ENCODE data around the gene KISS1R.
"Not testable (repeated sequence)": the region's sequence is repeated elsewhere in the genome, so short reads cannot be mapped to it uniquely, and the experiment has no call there.

Gene KISS1R

GRCh38 chr19:882871-883497, 34.1 kb upstream of the KISS1R start:
- no peak for DNase-seq

GRCh38 chr19:883661-884211, 33.4 kb upstream of the KISS1R start:
- DNase-seq, result no peak

GRCh38 chr19:884420-885211, 32.5 kb upstream of the KISS1R start:
- DNase-seq, result no peak

DNA sequence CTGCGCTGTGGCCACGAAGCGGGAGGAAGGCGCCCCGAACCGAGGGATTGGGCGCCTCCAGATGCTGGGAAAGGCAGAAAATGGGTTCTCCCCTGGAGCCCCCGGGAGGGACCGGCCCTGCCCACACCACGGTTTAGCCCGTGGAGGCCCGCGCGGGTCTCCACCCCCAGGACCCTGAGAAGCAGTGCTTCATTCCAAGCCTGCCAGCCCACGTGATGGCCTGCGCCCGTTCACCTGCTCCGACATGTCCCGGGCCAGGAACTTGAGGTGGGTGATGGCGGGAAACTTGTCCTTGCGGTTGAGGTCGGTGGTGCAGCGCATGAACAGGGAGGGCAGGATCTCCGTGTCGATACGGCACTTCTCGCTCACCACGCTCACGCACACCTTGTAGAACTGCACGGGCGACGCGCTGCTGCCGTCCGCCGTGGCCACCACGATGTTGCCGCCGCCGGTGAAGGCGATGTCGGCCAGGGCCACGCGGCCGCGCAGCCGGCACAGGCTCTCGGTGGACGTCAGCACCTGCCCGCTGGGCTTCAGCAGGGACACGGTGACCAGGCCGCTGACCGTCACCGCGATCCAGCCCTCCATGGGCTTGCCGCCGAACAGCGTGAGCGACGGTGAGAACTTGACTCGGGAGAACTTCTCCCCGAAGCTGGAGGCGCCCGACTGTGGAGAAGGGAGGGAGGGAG, 31.5 kb upstream of the KISS1R start:
- no peak for DNase-seq

- DNase-seq, result no peak
Observed at GRCh38 chr19:887072-887471, 30.1 kb upstream of the KISS1R start.

DNA sequence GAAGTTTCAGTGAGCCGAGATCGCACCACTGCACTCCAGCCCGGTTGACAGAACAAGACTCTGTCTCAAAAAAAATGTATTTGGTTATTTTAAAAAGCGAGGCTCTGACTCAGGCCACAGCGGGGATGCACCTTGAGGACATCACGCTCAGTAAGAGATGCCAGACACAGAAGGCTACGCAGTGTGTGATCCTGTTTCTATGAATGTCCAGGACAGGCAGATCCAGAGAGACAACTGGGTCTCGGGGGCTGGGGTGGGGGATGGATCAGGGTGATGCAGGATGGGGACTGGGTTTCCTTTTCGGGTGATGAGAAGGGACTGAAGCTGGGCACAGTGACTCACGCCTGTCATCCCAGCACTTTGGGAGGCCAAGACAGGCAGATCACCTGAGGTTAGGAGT, 29.5 kb upstream of the KISS1R start:
- DNase-seq, result no peak

- no peak for DNase-seq
Observed at GRCh38 chr19:888581-889385, 28.4 kb upstream of the KISS1R start.

GRCh38 chr19:889662-890295, 27.4 kb upstream of the KISS1R start:
- no peak for DNase-seq

DNA sequence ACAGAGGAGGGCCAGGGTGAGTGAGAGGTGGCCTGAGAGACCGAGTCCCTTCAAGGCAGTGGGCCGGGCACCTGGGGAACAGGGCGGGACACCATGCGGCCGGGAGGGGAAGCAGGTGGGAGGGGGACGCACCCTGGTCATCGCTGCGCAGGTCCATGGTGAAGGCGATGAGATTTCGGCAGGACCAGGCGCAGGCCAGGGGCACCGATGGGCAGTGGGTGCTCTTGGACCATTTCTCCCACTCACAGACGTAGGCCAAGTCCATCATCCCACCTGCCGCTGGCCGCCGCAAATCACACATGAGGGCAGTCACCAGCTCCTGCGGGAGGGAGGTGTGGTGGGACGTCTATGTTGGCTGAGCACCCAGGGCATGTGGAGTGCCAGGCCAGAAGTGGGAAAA, 26.3 kb upstream of the KISS1R start:
- no peak for DNase-seq

DNA sequence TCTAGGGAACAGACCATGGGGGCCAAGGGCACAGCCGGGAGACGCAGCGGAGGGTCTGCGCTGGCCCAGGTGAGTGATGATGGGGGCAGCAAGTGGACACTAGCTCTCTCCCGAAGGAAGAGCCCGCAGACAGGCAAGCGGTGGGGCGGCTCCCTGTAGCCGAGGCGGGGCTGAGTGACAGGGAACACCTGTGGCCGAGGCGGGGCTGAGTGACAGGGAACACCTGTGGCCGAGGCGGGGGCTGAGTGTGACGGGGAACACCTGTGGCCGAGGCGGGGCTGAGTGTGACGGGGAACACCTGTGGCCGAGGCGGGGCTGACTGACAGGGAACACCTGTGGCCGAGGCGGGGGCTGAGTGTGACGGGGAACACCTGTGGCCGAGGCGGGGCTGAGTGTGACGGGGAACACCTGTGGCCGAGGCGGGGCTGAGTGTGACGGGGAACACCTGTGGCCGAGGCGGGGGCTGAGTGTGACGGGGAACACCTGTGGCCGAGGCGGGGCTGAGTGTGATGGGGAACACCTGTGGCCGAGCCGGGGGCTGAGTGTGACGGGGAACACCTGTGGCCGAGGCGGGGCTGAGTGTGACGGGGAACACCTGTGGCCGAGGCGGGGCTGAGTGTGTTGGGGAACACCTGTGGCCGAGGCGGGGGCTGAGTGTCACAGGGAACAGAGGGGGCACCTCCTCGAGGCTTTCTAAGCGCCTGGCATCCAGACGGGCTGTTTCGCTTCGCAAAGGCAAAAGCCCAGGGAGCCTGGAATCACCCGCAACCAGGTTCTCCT, 25.5 kb upstream of the KISS1R start:
- not testable (repeated sequence) for DNase-seq

- DNase-seq, result no peak
Observed at GRCh38 chr19:892243-892893, 24.8 kb upstream of the KISS1R start.

DNA sequence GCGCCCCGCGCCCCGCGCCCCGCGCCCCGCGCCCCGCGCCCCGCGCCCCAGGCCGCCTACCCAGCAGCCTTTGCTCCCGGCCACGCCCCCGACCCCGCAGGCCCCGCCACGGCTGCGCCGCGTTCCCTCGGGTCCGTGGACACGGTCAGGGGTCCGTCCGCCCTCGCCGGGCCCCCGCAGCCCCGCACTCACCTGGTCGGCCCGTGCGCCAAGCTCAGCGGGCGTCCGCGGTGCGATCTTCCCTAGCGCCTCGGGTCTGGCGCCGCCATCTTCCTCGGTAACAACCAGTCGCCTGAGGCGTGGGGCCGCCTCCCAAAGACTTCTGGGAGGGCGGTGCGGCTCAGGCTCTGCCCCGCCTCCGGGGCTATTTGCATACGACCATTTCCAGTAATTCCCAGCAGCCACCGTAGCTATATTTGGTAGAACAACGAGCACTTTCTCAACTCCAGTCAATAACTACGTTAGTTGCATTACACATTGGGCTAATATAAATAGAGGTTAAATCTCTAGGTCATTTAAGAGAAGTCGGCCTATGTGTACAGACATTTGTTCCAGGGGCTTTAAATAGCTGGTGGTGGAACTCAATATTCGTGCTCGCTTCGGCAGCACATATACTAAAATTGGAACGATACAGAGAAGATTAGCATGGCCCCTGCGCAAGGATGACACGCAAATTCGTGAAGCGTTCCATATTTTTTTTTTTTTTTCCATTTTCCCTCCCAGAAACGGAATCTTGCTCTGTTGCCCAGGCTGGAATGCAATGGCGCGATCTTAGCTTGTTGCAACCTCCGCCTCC, 24.0 kb upstream of the KISS1R start, which contains the start of the genes MED16 and RNU6-9:
Gene MED16, minus strand, starts transcription at position 294 of the 796 bp plus-strand sequence. CDS start 2,056 bp downstream, outside the sequence.
Gene RNU6-9, plus strand, starts transcription at position 591 of the 796 bp plus-strand sequence.
- DNase-seq, result peak; percentile 90

DNA sequence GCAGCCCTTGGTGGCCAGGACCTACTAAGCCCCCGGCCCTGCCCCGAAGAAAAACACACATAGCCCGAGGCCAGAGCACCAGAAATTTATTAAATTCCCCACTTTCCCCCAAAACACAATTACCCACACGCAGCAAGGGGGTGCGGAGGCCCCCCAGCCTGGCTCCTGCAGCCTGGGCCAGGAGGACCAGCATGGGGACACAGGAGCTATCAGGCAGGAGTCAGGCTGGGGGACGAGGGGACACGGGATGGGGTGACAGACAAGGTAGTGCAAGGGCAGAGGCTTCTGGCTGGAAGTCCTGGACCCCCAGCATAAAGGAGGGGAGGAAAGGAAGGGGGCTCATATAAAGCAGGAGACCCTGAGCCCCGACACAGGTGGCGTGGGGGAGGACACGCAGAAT, 20.7 kb upstream of the KISS1R start:
- DNase-seq, result no peak

GRCh38 chr19:896999-897398, 20.1 kb upstream of the KISS1R start:
- no peak for DNase-seq

DNA sequence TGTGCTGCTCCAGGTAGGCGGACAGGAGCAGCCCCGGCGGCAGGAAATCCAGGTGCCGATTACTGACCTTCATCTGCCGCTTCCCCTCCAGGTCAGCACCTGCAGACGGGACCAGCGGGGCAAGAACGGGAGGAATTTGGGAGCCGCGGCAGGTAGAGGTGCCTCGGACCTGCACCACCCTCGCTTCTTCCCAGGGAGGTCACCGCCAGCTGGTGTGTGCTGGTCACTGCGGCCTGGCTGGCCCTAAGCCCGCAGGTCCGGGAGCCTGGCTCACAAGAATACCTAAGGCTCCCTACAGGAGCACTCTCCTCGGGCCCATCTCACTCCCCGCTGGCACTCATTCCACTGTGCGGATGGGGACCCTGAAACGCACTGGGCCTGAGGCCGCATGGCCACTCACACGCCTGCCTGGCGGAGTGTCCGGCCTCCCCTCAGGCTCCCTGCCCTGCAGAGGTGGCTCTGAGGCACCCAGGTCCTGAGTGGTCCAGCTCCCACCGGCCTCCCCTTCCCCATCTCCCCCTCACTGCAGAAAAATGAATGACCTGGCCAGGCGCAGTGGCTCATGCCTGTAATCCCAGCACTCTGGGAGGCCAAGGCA, 19.6 kb upstream of the KISS1R start:
- no peak for DNase-seq

DNA sequence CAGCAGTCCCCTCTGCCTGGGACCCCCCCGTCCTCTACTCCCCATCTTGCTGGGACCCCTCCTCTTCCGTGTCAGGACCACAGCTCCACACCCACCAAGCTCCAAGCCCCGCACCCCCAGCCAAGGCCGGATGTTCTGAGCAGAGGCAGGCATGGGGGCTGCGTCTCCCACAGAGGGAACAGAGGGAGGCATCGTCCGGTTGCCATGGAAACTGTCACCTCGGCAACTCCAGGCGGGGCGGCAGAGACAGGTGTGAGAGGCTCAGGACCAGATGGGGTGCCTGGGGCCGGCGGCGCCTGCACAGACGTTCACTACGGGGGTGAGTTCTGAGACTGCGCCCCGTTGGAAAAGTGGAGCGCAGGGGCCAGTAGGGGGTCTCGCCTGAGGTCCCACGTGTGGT, 18.5 kb upstream of the KISS1R start:
- no peak for DNase-seq

- no peak for DNase-seq
Observed at GRCh38 chr19:899336-900042, 17.6 kb upstream of the KISS1R start.

DNA sequence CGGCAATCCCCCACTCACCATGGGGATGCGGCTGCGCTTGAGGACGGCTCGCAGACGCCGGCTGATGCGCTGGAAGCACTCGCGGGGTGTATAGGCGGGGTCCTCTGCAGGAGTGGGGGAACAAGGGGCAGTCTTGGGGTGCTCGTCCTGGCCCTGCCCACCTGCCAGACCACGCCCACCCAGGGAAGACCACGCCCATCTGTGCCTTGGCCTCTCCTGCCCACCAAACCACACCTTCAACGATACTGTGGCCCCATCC, 17.2 kb upstream of the KISS1R start:
- no peak for DNase-seq
